K562 (cell line): ENCODE results near the gene ZNRF1. TPM values are rescaled to one million over a fixed set of nuclear protein-coding genes. Genes with fewer than 3 reads are reported as not detected.

Experiments used
- BCL6 ChIP-seq: fragments of 250-450 bp; sonication (Bioruptor Pico); IDR thresholded peaks from 2 replicates; pipeline ENCODE4 v1.4.0; 2020
- EHMT2 ChIP-seq: fragments of 450-650 bp; IDR thresholded peaks from 2 replicates; pipeline ENCODE4 v1.6.1; 2018; ENCODE audit warnings: antibody characterized with exemption
- ID3 ChIP-seq, 2 experiments: fragments of 250-450 bp in 1 of 2; fragments of 450-650 bp in 1 of 2; sonication (Bioruptor Pico) in 1 of 2; IDR thresholded peaks; 2 replicates each; pipeline versions ENCODE4 v1.6.1 to v1.8.0; 2016 to 2021; ENCODE audit warnings: mild to moderate bottlenecking in 2 of 2, moderate library complexity in 2 of 2, missing compliant biosample characterization in 1 of 2, missing genetic modification characterization in 1 of 2
- NFIX ChIP-seq: fragments of 250-450 bp; sonication (Bioruptor Pico); IDR thresholded peaks from 2 replicates; pipeline ENCODE4 v1.4.0; 2020; ENCODE audit warnings: low read depth, mild to moderate bottlenecking, moderate library complexity
- NRF1 ChIP-seq, 2 experiments: fragments of 450-650 bp; IDR thresholded peaks in 1 of 2; conservative IDR thresholded peaks in 1 of 2; 2 replicates each; pipeline ENCODE4 v1.6.1; 2014; ENCODE audit warnings: mild to moderate bottlenecking in 2 of 2
- PCBP2 ChIP-seq: fragments of 200-400 bp; formaldehyde crosslinking; IDR thresholded peaks from 2 replicates; pipeline ENCODE4 v1.6.1; 2018; ENCODE audit warnings: low read length, low read depth, mild to moderate bottlenecking, moderate library complexity; ENCODE audit not compliant: poor library complexity, severe bottlenecking
- RBFOX2 ChIP-seq: fragments of 200-400 bp; formaldehyde crosslinking; IDR thresholded peaks from 2 replicates; pipeline ENCODE4 v1.6.1; 2017; ENCODE audit warnings: low read depth, mild to moderate bottlenecking, low read length, moderate library complexity
- ZNF561 ChIP-seq: fragments of 450-650 bp; formaldehyde crosslinking; conservative IDR thresholded peaks from 2 replicates; pipeline ENCODE4 v1.4.0; 2020; ENCODE audit warnings: mild to moderate bottlenecking, moderate library complexity
- ZNF589 ChIP-seq: fragments of 200-800 bp; sonication (Bioruptor generic); IDR thresholded peaks from 2 replicates; pipeline ENCODE4 v1.6.1; 2016; ENCODE audit warnings: low read depth, missing genetic modification characterization, missing compliant biosample characterization
- polyA plus RNA-seq, 8 experiments: library from polyadenylated mRNA; depleted of rRNA in 4 of 8; stranded (reverse) in 5 of 8; unstranded in 3 of 8; fragments of >200 nt; fragmentation: Nextera tagmentation in 2 of 8; fragmentation: Illumina TruSeq in 1 of 8; extraction: Ambion mirVana in 2 of 8; extraction: Trizol in 1 of 8; gene quantifications; 2 replicates each; pipeline versions ENCODE4 v1.2.1 to v1.2.3, GENCODE V29; 2011 to 2014; ENCODE audit warnings: inconsistent platforms in 1 of 8, missing spikeins in 1 of 8
- total RNA-seq, 7 experiments: library from RNA; depleted of rRNA in 6 of 7; stranded (reverse); fragments of >200 nt in 6 of 7; fragmentation: Illumina TruSeq in 2 of 7; extraction: Trizol in 2 of 7; gene quantifications; 2 replicates each; pipeline versions ENCODE4 v1.2.1 to v1.2.3, GENCODE V29; 2011 to 2021; ENCODE audit warnings: low replicate concordance in 1 of 7
- TF ChIP-seq, protein P1 (sequence below): fragments of 450-650 bp; formaldehyde crosslinking; IDR thresholded peaks from 2 replicates; pipeline ENCODE4 v1.4.0; 2020; ENCODE audit warnings: mild to moderate bottlenecking, moderate library complexity
- TF ChIP-seq, protein P2 (sequence below): sonication (generic); formaldehyde crosslinking; IDR thresholded peaks from 2 replicates; pipeline ENCODE4 v1.8.1; 2022; ENCODE audit warnings: missing genetic modification reagents
- TF ChIP-seq, protein P3 (sequence below), 3 experiments: fragments of 200-800 bp in 1 of 3; fragments of 250-450 bp in 1 of 3; fragments of 450-650 bp in 1 of 3; sonication (Bioruptor Pico) in 1 of 3; sonication (Bioruptor generic) in 1 of 3; formaldehyde crosslinking in 1 of 3; IDR thresholded peaks; 2 replicates each; pipeline versions ENCODE4 v1.6.1 to v1.8.0; 2016 to 2022; ENCODE audit warnings: mild to moderate bottlenecking in 2 of 3, missing genetic modification characterization in 2 of 3, missing compliant biosample characterization in 1 of 3, moderate library complexity in 1 of 3
- TF ChIP-seq, protein P4 (sequence below): sonication (generic); formaldehyde crosslinking; IDR thresholded peaks from 2 replicates; pipeline ENCODE4 v1.8.0; 2022; ENCODE audit warnings: mild to moderate bottlenecking, low read depth, missing genetic modification reagents
- TF ChIP-seq, protein P5 (sequence below): fragments of 450-650 bp; conservative IDR thresholded peaks from 2 replicates; pipeline ENCODE4 v1.6.1; 2016; ENCODE audit warnings: missing genetic modification characterization, low read depth, mild to moderate bottlenecking, control low read depth, missing compliant biosample characterization

ZNRF1 gene
- total and polyA plus RNA-seq, 9 of the 15 experiments (the other 6 are each of a cell fraction or from before 2014, with no cell fraction given), result 9.5 to 37.7 (median 20.0) TPM

DNA sequence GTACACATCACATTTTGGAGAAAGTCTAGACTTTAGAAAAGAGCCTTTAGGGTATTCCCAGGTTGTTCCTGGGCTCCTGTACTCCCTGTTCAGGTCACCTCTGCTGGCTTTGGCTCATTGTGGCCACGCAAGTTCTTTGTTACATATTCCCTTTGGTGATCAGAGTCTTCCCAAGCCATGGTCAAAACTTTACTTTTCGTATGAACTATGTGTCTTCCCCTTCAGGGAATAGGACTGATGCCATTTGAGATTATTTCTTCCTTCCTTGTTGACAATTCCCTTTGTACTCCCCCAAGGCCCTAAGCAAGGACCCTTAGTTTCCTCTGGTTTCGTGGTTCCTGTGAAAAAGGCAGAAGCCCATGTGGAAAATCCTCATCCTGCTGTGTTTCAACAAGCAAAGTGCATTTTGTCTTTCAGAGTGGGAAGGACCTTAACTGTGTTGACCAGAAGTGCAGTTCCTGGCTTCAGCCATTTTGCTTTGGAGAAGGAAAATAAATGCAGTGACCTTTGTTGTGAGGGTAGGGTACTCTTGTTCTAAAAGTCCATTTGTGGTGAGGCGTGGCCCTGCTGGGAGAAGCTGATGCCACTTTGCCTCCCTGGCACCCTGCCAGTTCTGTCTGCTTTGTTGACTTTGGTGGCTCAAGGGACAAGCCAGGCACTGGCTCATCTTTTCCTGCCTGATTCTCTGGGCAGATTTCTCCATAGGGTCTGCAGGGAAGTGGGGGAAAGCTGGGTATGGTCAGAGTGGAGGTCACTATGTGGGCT is 55.1 kb downstream of the ZNRF1 start (continued):
- TF ChIP-seq, protein P1, sequence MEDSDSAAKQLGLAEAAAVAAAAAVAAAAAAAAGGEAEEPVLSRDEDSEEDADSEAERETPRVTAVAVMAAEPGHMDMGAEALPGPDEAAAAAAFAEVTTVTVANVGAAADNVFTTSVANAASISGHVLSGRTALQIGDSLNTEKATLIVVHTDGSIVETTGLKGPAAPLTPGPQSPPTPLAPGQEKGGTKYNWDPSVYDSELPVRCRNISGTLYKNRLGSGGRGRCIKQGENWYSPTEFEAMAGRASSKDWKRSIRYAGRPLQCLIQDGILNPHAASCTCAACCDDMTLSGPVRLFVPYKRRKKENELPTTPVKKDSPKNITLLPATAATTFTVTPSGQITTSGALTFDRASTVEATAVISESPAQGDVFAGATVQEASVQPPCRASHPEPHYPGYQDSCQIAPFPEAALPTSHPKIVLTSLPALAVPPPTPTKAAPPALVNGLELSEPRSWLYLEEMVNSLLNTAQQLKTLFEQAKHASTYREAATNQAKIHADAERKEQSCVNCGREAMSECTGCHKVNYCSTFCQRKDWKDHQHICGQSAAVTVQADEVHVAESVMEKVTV (CRISPR knock-in tag), result no peak
- TF ChIP-seq, protein P2, sequence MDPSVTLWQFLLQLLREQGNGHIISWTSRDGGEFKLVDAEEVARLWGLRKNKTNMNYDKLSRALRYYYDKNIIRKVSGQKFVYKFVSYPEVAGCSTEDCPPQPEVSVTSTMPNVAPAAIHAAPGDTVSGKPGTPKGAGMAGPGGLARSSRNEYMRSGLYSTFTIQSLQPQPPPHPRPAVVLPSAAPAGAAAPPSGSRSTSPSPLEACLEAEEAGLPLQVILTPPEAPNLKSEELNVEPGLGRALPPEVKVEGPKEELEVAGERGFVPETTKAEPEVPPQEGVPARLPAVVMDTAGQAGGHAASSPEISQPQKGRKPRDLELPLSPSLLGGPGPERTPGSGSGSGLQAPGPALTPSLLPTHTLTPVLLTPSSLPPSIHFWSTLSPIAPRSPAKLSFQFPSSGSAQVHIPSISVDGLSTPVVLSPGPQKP (CRISPR knock-in tag), result no peak
- TF ChIP-seq, protein P3, sequence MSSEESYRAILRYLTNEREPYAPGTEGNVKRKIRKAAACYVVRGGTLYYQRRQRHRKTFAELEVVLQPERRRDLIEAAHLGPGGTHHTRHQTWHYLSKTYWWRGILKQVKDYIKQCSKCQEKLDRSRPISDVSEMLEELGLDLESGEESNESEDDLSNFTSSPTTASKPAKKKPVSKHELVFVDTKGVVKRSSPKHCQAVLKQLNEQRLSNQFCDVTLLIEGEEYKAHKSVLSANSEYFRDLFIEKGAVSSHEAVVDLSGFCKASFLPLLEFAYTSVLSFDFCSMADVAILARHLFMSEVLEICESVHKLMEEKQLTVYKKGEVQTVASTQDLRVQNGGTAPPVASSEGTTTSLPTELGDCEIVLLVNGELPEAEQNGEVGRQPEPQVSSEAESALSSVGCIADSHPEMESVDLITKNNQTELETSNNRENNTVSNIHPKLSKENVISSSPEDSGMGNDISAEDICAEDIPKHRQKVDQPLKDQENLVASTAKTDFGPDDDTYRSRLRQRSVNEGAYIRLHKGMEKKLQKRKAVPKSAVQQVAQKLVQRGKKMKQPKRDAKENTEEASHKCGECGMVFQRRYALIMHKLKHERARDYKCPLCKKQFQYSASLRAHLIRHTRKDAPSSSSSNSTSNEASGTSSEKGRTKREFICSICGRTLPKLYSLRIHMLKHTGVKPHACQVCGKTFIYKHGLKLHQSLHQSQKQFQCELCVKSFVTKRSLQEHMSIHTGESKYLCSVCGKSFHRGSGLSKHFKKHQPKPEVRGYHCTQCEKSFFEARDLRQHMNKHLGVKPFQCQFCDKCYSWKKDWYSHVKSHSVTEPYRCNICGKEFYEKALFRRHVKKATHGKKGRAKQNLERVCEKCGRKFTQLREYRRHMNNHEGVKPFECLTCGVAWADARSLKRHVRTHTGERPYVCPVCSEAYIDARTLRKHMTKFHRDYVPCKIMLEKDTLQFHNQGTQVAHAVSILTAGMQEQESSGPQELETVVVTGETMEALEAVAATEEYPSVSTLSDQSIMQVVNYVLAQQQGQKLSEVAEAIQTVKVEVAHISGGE (CRISPR knock-in tag; IDR thresholded peaks at IDR 0.05), result 0 out of 6 replicates have a peak, but pooled peaks of 1 of the 3 experiments have one; percentile 21
- TF ChIP-seq RBFOX2 (no peak), ZNF589 (CRISPR knock-in tag) (no peak), PCBP2 (no peak), BCL6 (CRISPR knock-in tag) (no peak), EHMT2 (no peak), NRF1 (conservative IDR thresholded peaks at IDR 0.05 in 1 of 2, IDR thresholded peaks at IDR 0.05 in 1 of 2) (no peak), ID3 (CRISPR knock-in tag; IDR thresholded peaks at IDR 0.05) (no peak), ID3 (tag; IDR thresholded peaks at IDR 0.05) (peak; percentile 67; the same call in 1 of the 2 replicates), NFIX (CRISPR knock-in tag) (peak; percentile 84), ZNF561 (no peak)
- TF ChIP-seq, protein P4, sequence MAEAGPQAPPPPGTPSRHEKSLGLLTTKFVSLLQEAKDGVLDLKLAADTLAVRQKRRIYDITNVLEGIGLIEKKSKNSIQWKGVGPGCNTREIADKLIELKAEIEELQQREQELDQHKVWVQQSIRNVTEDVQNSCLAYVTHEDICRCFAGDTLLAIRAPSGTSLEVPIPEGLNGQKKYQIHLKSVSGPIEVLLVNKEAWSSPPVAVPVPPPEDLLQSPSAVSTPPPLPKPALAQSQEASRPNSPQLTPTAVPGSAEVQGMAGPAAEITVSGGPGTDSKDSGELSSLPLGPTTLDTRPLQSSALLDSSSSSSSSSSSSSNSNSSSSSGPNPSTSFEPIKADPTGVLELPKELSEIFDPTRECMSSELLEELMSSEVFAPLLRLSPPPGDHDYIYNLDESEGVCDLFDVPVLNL (CRISPR knock-in tag), result no peak
- TF ChIP-seq, protein P5, sequence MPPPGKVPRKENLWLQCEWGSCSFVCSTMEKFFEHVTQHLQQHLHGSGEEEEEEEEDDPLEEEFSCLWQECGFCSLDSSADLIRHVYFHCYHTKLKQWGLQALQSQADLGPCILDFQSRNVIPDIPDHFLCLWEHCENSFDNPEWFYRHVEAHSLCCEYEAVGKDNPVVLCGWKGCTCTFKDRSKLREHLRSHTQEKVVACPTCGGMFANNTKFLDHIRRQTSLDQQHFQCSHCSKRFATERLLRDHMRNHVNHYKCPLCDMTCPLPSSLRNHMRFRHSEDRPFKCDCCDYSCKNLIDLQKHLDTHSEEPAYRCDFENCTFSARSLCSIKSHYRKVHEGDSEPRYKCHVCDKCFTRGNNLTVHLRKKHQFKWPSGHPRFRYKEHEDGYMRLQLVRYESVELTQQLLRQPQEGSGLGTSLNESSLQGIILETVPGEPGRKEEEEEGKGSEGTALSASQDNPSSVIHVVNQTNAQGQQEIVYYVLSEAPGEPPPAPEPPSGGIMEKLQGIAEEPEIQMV (tag), result no peak
